OCI-LY7 (cell line): Measurements from ENCODE around the gene IZUMO1R. TPM values are rescaled to one million over a fixed set of nuclear protein-coding genes. Genes with fewer than 3 reads are reported as not detected.

Experiments used
- BruUV-seq: library from RNA; stranded (reverse); fragments of 400-500 nt; replicated peaks from 2 replicates; lab custom pipeline; 2021; lab: Mats Ljungman, UMichigan
- CTCF ChIA-PET: fragments of 300-600 bp; sonication (Branson Sonifier 250); formaldehyde crosslinking; loops from one replicate; lab custom pipeline; 2022; ENCODE audit warnings: antibody characterized with exemption; ENCODE audit not compliant: unreplicated experiment; lab: Charles Lee
- POLR2A ChIA-PET: fragments of 300-600 bp; sonication (Branson Sonifier 250); formaldehyde crosslinking; loops from one replicate; lab custom pipeline; 2022; ENCODE audit warnings: antibody characterized with exemption; lab: Charles Lee
- DNase-seq: peaks from one replicate; pipeline ENCODE4 v3.0.0-alpha.2; 2015; ENCODE audit warnings: low spot score
- H2AFZ ChIP-seq: fragments of 200-600 bp; sonication (generic), shearing (Covaris generic); 2 replicates; pipeline ENCODE4 v1.6.1; 2014; ENCODE audit warnings: mild to moderate bottlenecking, antibody characterized with exemption, low read length, moderate library complexity
- H3K27ac ChIP-seq: fragments of 200-600 bp; sonication (generic); 2 replicates; pipeline ENCODE4 v1.5.1; 2014; ENCODE audit warnings: mixed run types, low read depth, mild to moderate bottlenecking, moderate library complexity, low read length, inconsistent platforms; ENCODE audit not compliant: poor library complexity, severe bottlenecking
- H3K36me3 ChIP-seq: fragments of 200-600 bp; sonication (generic); 2 replicates; pipeline ENCODE4 v1.6.1; 2014; ENCODE audit warnings: mild to moderate bottlenecking, antibody characterized with exemption, low read length, moderate library complexity, mixed read lengths; ENCODE audit not compliant: insufficient read depth
- H3K4me1 ChIP-seq: fragments of 200-600 bp; sonication (generic); 2 replicates; pipeline ENCODE4 v1.5.1; 2014; ENCODE audit warnings: mild to moderate bottlenecking, low read length; ENCODE audit not compliant: insufficient read depth, poor library complexity, severe bottlenecking
- H3K4me2 ChIP-seq: fragments of 200-600 bp; sonication (generic); 2 replicates; pipeline ENCODE4 v1.6.1; 2014; ENCODE audit warnings: mild to moderate bottlenecking, low read length
- H3K4me3 ChIP-seq: fragments of 200-600 bp; sonication (generic); 2 replicates; pipeline ENCODE4 v1.5.1; 2014; ENCODE audit warnings: mild to moderate bottlenecking, low read depth, low read length; ENCODE audit not compliant: poor library complexity, severe bottlenecking
- H3K79me2 ChIP-seq: fragments of 200-600 bp; sonication (generic); 2 replicates; pipeline ENCODE4 v1.6.1; 2016; ENCODE audit warnings: low read depth, mild to moderate bottlenecking, low read length, moderate library complexity, mixed read lengths; ENCODE audit not compliant: insufficient read depth
- H3K9me2 ChIP-seq: fragments of 200-600 bp; sonication (generic); 2 replicates; pipeline ENCODE4 v1.6.1; 2016; ENCODE audit warnings: mild to moderate bottlenecking, low read length, mixed read lengths; ENCODE audit not compliant: insufficient read depth
- H3K9me3 ChIP-seq: fragments of 200-600 bp; sonication (generic); 2 replicates; pipeline ENCODE4 v1.6.1; 2014; ENCODE audit warnings: mild to moderate bottlenecking, mixed run types, low read length, mixed read lengths
- H4K20me1 ChIP-seq: fragments of 200-600 bp; sonication (generic); 2 replicates; pipeline ENCODE4 v1.6.1; 2014; ENCODE audit warnings: mild to moderate bottlenecking, antibody characterized with exemption, low read length, moderate library complexity, mixed read lengths; ENCODE audit not compliant: insufficient read depth
- EZH2phosphoT487 ChIP-seq: fragments of 200-600 bp; sonication (generic); IDR thresholded peaks from 2 replicates; pipeline ENCODE4 v1.6.1; 2018; ENCODE audit warnings: low read depth, borderline replicate concordance, mild to moderate bottlenecking, mixed run types, antibody characterized with exemption, low read length, moderate library complexity, mixed read lengths
- intact Hi-C: fragments of 100-400 bp; cut with micrococcal nuclease; formaldehyde crosslinking; loops from one replicate; pipeline ENCODE4 v1.10.0; 2022; ENCODE audit not compliant: unreplicated experiment
- total RNA-seq, 2 experiments: library from RNA; depleted of rRNA in 1 of 2; stranded (reverse); fragments of >200 nt in 1 of 2; shearing (Covaris generic) in 1 of 2; gene quantifications; 2 replicates each; pipeline ENCODE4 v1.2.3, GENCODE V29; 2014 to 2022
- TF ChIP-seq, protein P1 (sequence below): fragments of 200-600 bp; sonication (generic); conservative IDR thresholded peaks from 2 replicates; pipeline ENCODE4 v1.5.1; 2014; ENCODE audit warnings: mild to moderate bottlenecking, antibody characterized with exemption, low read length, moderate library complexity, mixed read lengths

Gene IZUMO1R
- total RNA-seq, 2 experiments from 2014 or later = not detected

DNA sequence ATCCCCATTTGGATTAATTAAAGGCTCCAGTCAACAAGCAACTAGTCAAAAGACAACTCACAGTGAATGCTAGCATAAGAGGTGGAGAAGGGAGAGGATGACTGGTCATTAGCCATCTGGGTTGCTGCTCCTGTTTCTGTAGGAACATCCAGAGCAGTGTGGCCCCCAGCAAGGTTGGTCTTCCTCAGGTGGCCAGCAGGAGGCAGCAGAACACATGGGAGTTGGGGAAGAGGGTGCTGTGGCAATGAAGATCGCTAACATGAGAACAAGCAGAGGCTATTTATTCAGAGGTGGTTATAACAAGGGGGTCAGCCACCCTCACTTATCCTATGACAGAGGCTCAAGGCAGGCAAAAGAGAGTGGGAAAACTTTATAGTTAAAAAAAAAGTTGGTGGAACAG is 21.3 kb downstream of the IZUMO1R start:
- Histone ChIP-seq H3K9me2 (no peaks in the 10 kb centered on the region), H3K36me3 (no peaks in the 10 kb centered on the region), H3K4me3 (no peak overlapping the region), H3K4me1 (no peaks in the 10 kb centered on the region), H3K9me3 (no peaks in the 10 kb centered on the region), H3K79me2 (no peaks in the 10 kb centered on the region), H4K20me1 (no peaks in the 10 kb centered on the region), H2AFZ (no peak overlapping the region), H3K4me2 (no peak overlapping the region), H3K27ac (no peak overlapping the region)
- intact Hi-C loops = loop anchor here (2.0 kb wide), 1 partner anchor 179 kb away; no protein-coding TSS in a partner anchor
- TF ChIP-seq, protein P1, sequence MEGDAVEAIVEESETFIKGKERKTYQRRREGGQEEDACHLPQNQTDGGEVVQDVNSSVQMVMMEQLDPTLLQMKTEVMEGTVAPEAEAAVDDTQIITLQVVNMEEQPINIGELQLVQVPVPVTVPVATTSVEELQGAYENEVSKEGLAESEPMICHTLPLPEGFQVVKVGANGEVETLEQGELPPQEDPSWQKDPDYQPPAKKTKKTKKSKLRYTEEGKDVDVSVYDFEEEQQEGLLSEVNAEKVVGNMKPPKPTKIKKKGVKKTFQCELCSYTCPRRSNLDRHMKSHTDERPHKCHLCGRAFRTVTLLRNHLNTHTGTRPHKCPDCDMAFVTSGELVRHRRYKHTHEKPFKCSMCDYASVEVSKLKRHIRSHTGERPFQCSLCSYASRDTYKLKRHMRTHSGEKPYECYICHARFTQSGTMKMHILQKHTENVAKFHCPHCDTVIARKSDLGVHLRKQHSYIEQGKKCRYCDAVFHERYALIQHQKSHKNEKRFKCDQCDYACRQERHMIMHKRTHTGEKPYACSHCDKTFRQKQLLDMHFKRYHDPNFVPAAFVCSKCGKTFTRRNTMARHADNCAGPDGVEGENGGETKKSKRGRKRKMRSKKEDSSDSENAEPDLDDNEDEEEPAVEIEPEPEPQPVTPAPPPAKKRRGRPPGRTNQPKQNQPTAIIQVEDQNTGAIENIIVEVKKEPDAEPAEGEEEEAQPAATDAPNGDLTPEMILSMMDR = peak; percentile 76
- no peak for TF ChIP-seq EZH2phosphoT487
- ChIA-PET CTCF (no interaction called here), POLR2A (no interaction called here)
- DNase-seq = peak; percentile 37
- BruUV-seq = no TSS peak

DNA sequence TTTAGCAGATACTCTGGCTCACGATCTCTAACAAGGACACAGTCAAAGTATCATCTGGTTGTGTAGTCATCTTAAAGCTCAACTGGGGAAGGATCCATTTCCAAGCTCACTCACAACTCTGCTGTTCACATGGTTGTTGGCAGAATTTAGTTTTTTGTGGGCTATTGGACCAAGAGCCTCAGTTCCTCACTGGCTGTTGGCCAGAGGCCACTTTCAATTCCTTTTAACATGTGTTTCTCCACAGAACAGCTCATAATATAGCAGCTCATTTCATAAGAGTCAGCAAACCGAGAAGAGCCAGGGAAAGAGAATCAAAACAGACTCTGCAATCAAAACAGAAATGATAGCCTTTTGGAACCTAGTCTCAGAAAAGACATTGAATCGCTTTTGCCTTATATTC is 22.6 kb downstream of the IZUMO1R start:
- no TSS peak for BruUV-seq
- no peaks in the 10 kb centered on the region for H3K4me1 ChIP-seq
- ChIA-PET CTCF (no interaction called here), POLR2A (interaction anchor here (0.6 to 0.7 kb wide), 2 partner anchors 181 to 600 kb away, joined by 4 to 5 read pairs; no protein-coding TSS in a partner anchor)
- no peaks in the 10 kb centered on the region for H3K9me3 ChIP-seq
- no peak overlapping the region for H2AFZ ChIP-seq
- H3K27ac ChIP-seq = no peak overlapping the region
- H3K36me3 ChIP-seq = no peaks in the 10 kb centered on the region
- no peaks in the 10 kb centered on the region for H3K79me2 ChIP-seq
- H3K4me3 ChIP-seq = no peak overlapping the region
- TF ChIP-seq, protein P1 = no peak
- TF ChIP-seq EZH2phosphoT487 = no peak
- intact Hi-C loops = no loop called here
- H3K4me2 ChIP-seq = no peak overlapping the region
- no peaks in the 10 kb centered on the region for H4K20me1 ChIP-seq
- DNase-seq = no peak
- no peaks in the 10 kb centered on the region for H3K9me2 ChIP-seq

DNA sequence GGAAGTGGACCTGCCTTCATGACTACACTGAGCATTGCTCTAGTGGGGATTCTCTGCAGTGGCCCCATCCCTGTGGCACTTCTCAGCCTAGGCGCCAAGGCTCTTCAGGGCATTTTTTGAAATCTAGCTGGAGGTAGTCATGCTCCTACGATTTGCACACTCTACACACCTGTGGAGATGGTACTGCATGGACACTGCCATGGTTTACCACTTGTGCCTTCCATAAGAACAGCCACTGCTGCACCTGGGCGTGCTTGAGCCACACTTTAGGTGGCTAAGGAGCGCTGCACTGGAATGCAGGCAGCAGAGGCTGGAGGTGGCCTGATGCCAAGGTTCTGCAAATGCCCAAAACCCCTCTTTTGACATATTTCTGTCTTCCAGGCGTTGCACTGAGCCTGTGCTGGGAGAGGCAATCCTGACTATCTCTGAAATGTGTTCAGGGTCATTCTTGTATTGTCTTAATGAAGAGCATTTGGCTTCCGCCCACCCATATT is 24.3 kb downstream of the IZUMO1R start:
- Histone ChIP-seq H3K4me1 (no peaks in the 10 kb centered on the region), H3K4me3 (no peak overlapping the region), H3K27ac (no peak overlapping the region), H3K9me3 (no peaks in the 10 kb centered on the region), H2AFZ (no peak overlapping the region), H3K4me2 (no peak overlapping the region), H3K36me3 (no peaks in the 10 kb centered on the region), H3K9me2 (no peaks in the 10 kb centered on the region), H4K20me1 (no peaks in the 10 kb centered on the region), H3K79me2 (no peaks in the 10 kb centered on the region)
- ChIA-PET POLR2A (no interaction called here), CTCF (no interaction called here)
- TF ChIP-seq EZH2phosphoT487 = no peak
- TF ChIP-seq, protein P1 = no peak
- no TSS peak for BruUV-seq
- DNase-seq = no peak
- intact Hi-C loops = no loop called here
